Progenitor cell of endocrine pancreas (in vitro differentiated cells): ENCODE data around the gene UNC50. TPM values are rescaled to one million over a fixed set of nuclear protein-coding genes. Genes with fewer than 3 reads are reported as not detected.

Source experiments
- DNase-seq: peaks from one replicate; pipeline ENCODE4 v3.0.0; 2021; ENCODE audit warnings: low spot score; ENCODE audit not compliant: unreplicated experiment
- H3K27ac Mint-ChIP-seq: 2 replicates; pipeline ENCODE4 v1.8.0; 2021; ENCODE audit warnings: mild to moderate bottlenecking, moderate library complexity, mixed read lengths
- H3K27me3 Mint-ChIP-seq: 2 replicates; pipeline ENCODE4 v1.8.0; 2021; ENCODE audit warnings: mixed read lengths
- H3K36me3 Mint-ChIP-seq: 2 replicates; pipeline ENCODE4 v1.8.0; 2022; ENCODE audit warnings: mixed read lengths; ENCODE audit not compliant: insufficient read depth
- H3K4me1 Mint-ChIP-seq: 2 replicates; pipeline ENCODE4 v1.8.0; 2021; ENCODE audit warnings: low read depth, mixed read lengths
- H3K4me3 Mint-ChIP-seq: 2 replicates; pipeline ENCODE4 v1.8.0; 2021; ENCODE audit warnings: low read depth, mild to moderate bottlenecking, moderate library complexity, mixed read lengths
- H3K9me3 Mint-ChIP-seq: 2 replicates; pipeline ENCODE4 v1.8.0; 2021; ENCODE audit warnings: low read depth, mixed read lengths
- total RNA-seq: library from RNA; stranded (reverse); gene quantifications from 2 replicates; pipeline ENCODE4 v1.2.1, GENCODE V29; 2021
- TF ChIP-seq, protein P1 (sequence below): fragments of 200-600 bp; sonication (generic); IDR thresholded peaks from one replicate; pipeline ENCODE4 v1.5.0; 2021; ENCODE audit warnings: antibody characterized with exemption, mild to moderate bottlenecking; ENCODE audit not compliant: unreplicated experiment

Gene UNC50
- total RNA-seq, 1 donor from 2014 or later = 39.3 TPM

DNA sequence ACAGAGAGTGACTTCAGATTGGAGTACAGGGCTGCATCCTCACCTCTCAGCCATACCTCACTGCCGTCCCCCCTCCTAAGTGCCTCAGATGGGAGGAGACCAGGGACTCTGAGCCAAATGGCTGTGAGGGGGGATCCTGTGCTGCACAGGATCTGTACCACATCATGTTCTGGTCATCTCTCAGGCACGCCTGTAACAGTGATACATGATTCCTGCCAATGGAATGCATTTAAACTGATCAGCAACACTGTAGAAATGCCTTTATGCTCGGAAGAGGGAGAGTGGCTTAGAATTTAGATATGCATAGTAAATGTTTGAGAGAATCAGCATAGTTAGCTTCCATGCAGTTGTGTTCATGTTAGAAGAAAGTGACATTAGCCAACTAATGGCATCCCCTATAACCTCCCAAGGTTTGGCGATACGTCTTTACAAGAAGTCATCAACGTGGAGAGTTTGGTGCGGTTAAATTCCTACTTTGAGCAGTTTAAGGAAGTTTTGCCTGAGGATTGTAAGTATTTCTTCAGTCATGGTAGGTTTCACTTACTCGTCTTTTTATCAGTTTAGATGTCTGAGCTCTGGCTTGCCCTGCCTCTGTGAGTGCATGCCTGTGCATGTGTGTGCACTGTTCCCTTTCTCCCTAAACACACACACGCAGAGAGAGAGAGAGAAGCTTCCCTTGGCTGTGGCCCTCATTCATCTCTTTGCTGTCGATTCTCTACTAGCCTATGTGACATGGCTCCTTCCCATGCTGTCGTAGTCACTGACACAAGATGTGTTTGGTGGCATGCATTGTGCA, 40.0 kb upstream of the UNC50 start:
- DNase-seq = no peak
- TF ChIP-seq, protein P1, sequence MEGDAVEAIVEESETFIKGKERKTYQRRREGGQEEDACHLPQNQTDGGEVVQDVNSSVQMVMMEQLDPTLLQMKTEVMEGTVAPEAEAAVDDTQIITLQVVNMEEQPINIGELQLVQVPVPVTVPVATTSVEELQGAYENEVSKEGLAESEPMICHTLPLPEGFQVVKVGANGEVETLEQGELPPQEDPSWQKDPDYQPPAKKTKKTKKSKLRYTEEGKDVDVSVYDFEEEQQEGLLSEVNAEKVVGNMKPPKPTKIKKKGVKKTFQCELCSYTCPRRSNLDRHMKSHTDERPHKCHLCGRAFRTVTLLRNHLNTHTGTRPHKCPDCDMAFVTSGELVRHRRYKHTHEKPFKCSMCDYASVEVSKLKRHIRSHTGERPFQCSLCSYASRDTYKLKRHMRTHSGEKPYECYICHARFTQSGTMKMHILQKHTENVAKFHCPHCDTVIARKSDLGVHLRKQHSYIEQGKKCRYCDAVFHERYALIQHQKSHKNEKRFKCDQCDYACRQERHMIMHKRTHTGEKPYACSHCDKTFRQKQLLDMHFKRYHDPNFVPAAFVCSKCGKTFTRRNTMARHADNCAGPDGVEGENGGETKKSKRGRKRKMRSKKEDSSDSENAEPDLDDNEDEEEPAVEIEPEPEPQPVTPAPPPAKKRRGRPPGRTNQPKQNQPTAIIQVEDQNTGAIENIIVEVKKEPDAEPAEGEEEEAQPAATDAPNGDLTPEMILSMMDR = no peak
- peaks cover 14% of the 10 kb centered on the region for H3K36me3 Mint-ChIP-seq
- no peak overlapping the region for H3K4me3 Mint-ChIP-seq
- H3K27ac Mint-ChIP-seq = no peak overlapping the region
- H3K27me3 Mint-ChIP-seq = no peaks in the 10 kb centered on the region
- no peaks in the 10 kb centered on the region for H3K4me1 Mint-ChIP-seq
- H3K9me3 Mint-ChIP-seq = no peaks in the 10 kb centered on the region

DNA sequence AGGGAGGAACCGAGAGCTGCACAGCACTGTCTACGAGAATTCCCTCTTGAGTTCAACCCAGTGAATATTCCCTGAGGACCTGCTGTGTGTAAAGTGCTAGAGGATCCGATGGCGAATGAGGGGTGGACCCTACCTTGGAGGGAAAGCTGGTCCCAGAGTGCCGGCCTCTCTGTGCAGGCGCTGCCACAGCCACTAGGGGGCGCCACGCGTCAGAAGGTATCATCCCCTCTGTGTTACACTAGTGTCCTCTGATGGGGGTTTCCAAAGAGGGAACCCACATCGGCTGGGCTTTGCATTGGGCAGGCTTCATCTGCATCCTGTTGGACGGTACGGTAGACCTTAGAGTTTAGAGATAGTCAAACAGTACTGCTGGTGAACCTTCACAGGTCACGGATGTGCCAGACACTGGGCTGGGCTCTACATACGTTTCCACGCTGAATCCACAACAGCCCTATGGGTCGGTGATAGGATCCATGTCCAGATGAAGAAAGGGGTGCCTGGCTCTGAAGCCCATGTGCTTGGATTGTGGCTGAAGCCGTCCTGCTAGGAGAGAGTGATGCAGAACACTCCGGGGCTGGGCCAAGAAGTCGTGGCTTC, 39.1 kb upstream of the UNC50 start:
- Mint-ChIP-seq H3K4me3 (no peak overlapping the region), H3K27me3 (no peaks in the 10 kb centered on the region), H3K9me3 (no peaks in the 10 kb centered on the region), H3K27ac (no peak overlapping the region), H3K4me1 (no peaks in the 10 kb centered on the region), H3K36me3 (peaks cover 18% of the 10 kb centered on the region)
- TF ChIP-seq, protein P1 = peak; percentile 77
- DNase-seq = peak; percentile 38

DNA sequence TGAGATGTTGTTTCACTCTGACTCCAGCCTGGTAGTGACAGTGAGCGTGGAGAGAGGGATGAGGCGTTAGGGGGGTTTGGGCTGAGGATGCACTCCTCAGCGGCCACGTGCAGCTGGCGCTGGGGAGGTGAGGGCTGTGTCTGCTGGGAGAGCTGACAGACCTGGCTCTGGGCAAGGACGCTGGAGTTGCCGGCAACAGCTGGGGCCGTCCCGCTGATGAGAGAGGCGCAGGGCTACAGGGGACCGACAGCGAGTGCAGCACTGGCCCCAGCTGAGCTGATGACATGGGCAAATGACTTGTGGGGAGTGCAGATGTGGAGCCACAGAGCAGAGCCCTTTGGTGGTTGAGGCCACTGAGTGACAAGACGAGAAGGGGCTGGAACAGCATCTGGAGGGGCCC, 38.5 kb upstream of the UNC50 start:
- TF ChIP-seq, protein P1 = no peak
- Mint-ChIP-seq H3K27me3 (no peaks in the 10 kb centered on the region), H3K9me3 (no peaks in the 10 kb centered on the region), H3K4me1 (no peaks in the 10 kb centered on the region), H3K27ac (peak overlapping the region; percentile 54), H3K36me3 (peaks cover 18% of the 10 kb centered on the region), H3K4me3 (no peak overlapping the region)
- DNase-seq = no peak

DNA sequence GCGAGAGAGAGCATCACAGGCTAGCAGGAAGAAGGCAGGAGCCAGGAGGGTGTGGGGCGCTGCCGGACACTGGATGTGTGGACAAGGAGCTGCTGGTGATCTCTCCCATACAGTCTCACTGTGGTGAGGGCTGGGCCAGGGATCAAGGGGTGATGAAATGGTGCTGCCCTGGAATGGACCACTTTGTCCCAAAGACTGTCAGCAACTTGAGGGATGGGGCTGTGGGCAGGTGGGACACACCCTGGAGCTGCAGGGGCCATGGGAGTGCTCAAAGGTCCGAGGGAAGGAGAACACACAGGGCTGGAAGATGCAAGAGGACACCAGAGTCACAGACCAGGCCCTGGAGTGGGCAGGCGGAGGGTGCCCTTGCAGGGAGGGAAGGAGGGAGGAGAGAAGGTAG, 38.0 kb upstream of the UNC50 start:
- no peaks in the 10 kb centered on the region for H3K9me3 Mint-ChIP-seq
- TF ChIP-seq, protein P1 = no peak
- no peak overlapping the region for H3K4me3 Mint-ChIP-seq
- no peaks in the 10 kb centered on the region for H3K27me3 Mint-ChIP-seq
- H3K4me1 Mint-ChIP-seq = no peaks in the 10 kb centered on the region
- peaks cover 17% of the 10 kb centered on the region for H3K36me3 Mint-ChIP-seq
- DNase-seq = no peak
- peak overlapping the region; percentile 54 for H3K27ac Mint-ChIP-seq

DNA sequence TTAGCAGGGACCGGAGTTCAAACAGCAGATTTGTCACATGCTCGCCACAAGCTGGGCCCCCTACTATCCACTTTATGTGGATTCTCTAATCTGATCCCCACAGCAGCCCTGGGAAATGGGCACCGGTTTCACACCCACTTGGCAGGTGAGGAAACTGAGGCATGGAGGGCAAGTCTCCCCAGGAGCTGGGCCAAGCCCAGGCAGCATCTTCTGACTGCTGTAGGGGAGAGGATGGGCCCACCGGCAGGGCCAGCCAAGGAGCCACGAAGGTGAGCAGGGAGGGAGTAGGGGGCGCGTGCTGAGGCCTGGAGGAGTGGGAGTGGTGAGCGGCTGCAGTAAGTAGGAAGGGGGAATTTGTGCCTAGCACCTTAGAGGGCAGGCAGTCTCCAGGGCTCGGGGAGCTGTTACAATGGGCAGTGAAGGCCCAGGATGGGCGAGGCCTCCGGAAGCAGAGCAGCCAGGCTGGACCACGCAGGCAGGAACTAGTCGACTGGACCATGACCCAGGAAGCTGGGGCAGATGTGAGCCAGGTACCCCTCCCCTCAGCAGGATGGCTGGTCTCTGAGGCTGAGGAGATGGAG, 37.2 kb upstream of the UNC50 start:
- no peak for DNase-seq
- TF ChIP-seq, protein P1 = no peak
- Mint-ChIP-seq H3K27ac (no peak overlapping the region), H3K36me3 (peaks cover 17% of the 10 kb centered on the region), H3K4me1 (no peaks in the 10 kb centered on the region), H3K27me3 (no peaks in the 10 kb centered on the region), H3K4me3 (no peak overlapping the region), H3K9me3 (no peaks in the 10 kb centered on the region)
